SKM-1 (cell line): ENCODE data around the gene ST6GALNAC1.

Source experiments
- DNase-seq: peaks from one replicate; lab custom pipeline; 2025; ENCODE audit not compliant: unreplicated experiment; lab: John Stamatoyannopoulos, UW

Gene ST6GALNAC1, protein sequence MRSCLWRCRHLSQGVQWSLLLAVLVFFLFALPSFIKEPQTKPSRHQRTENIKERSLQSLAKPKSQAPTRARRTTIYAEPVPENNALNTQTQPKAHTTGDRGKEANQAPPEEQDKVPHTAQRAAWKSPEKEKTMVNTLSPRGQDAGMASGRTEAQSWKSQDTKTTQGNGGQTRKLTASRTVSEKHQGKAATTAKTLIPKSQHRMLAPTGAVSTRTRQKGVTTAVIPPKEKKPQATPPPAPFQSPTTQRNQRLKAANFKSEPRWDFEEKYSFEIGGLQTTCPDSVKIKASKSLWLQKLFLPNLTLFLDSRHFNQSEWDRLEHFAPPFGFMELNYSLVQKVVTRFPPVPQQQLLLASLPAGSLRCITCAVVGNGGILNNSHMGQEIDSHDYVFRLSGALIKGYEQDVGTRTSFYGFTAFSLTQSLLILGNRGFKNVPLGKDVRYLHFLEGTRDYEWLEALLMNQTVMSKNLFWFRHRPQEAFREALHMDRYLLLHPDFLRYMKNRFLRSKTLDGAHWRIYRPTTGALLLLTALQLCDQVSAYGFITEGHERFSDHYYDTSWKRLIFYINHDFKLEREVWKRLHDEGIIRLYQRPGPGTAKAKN

DNA sequence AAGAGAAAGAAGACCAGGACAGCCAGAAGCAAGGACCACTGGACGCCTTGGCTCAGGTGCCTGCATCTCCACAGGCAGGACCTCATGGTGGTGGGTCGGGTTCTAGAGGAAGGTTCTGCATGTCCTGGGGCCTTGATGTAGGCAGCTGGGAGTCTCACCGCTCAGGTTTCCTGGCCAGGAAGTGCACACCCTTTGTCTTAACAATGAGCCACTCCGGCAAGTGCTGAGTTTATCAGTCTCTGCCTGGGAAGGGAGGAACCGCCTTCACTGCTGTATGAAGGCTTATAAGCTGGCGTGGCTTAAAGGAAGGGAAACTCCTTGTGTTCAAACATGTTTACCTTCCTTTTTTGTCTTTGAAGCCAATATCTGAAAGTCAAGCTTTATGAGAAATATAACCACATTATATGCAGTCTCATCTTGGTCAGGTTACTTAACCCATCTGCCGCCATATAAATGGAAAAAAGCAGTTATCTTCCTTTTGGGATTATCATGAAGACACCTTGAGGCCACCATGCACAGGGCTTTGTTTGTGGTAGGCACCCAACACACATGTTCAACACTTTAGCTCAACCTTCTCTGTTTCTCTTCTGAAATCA, at the start of gene ST6GALNAC1:
Gene ST6GALNAC1 (minus strand): TSS at position 205 of the 596 bp plus-strand sequence. CDS start 119 bp downstream, at position 86.
- no peak for DNase-seq

DNA sequence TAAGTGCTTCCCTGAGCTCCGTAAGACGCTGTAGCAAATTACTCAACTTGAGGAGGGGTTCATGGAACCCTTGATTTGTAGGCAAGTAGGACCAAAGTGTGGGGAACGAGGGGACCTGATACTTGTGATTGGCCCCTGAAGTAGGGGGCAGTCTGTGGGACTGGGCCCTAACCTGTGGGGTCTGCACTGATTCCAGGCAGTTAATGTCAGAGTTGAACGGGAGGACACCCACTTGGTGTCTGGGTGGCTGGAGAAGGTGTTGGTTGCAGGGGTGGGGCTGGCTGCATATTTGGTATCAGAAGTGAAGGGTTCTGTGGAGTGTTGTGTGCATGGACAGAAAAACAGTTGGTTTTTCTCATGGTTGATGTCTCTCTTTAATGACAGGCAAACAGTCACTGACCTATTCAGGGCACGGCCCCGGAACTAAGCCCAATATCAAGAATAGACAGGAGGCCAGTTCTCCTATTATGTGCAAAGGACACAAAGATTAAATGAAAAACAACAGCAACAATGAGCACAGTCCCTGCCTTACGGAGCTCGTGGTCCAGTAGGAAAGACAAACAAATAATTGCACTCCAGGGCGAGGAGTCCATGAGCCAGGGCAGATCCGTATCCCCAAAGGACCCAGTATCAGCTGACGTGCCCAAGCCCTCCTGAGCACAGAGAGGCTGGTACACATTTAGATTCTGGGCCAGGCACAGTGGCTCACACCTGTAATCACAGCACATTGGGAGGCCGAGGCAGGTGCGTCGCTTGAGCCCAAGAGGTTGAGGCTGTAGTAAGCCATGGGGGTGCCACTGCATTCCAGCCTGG, 48.0 kb upstream of the ST6GALNAC1 start:
- no peak for DNase-seq

DNA sequence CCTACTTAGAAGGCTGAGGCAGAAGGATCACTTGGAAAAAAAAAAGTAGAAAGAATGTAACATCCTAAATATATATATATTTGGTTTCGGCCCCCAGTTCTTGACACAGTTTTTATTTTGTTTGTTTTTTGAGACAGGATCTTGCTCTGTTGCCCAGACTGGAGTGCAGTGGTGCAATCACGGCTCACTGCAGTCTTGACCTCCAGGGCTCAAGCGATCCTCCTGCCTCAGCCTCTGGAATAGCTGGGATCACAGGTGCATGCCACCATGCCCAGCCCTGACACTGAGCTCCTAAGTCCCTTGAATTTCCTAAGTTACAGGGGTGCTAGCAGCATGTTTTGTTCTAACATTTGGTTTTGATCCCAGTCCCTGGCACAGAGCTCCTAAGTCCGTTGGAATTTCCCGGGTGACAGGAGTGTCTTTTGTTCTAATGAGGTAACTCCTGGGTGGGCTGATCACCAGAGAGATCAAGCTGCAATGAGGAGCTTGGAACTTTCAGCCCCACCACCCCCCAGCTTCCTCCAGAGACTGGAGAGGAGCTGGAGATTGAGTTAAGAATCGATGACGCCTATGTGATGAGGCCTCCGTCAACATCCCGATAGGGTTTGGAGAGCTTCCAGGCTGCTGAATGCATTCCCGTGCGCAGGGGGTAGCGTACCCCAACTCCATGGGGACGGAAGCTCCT, 47.2 kb upstream of the ST6GALNAC1 start:
- DNase-seq: no peak

DNA sequence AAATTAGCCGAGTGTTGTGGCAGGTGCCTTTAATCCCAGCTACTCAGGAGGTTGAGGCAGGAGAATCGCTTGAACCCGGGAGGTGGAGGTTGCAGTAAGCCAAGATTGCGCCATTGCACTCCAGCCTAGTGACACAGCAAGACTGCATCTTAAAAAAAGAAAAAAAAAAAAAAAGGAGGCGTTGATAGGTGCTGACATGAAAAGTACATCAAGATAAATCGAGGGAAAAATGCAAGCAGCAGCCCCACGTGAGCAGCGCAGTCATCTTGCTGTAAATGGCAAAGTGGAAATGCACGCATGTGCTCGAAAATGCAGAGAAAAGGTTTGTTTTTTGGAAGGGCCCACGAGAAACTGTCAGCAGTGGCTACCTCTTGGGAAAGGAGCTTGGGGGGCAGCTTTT, 46.3 kb upstream of the ST6GALNAC1 start:
- DNase-seq: no peak

DNA sequence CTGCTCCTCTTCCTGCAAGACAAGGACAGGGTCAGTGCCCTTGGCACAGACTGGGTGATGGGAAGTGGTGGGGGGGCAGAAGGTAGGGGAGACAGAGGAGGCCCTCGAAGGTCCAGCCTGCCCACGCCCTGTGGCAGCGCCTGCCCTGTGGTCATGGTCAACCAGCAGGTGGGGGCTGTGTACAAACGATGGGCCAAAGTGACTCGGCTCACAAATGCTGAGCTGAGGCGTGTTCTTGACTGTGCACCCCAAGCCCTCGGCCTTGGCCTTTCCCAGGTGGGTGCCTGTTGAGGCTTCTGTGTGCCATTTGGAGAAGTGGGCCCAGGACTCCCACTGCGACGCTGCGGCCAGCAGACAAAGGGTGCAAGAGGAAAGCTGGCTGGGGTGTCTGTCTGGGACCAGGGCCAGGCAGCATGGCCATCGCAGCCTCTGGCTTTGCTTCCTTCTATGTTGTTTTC, 44.6 kb upstream of the ST6GALNAC1 start:
- DNase-seq: no peak

DNA sequence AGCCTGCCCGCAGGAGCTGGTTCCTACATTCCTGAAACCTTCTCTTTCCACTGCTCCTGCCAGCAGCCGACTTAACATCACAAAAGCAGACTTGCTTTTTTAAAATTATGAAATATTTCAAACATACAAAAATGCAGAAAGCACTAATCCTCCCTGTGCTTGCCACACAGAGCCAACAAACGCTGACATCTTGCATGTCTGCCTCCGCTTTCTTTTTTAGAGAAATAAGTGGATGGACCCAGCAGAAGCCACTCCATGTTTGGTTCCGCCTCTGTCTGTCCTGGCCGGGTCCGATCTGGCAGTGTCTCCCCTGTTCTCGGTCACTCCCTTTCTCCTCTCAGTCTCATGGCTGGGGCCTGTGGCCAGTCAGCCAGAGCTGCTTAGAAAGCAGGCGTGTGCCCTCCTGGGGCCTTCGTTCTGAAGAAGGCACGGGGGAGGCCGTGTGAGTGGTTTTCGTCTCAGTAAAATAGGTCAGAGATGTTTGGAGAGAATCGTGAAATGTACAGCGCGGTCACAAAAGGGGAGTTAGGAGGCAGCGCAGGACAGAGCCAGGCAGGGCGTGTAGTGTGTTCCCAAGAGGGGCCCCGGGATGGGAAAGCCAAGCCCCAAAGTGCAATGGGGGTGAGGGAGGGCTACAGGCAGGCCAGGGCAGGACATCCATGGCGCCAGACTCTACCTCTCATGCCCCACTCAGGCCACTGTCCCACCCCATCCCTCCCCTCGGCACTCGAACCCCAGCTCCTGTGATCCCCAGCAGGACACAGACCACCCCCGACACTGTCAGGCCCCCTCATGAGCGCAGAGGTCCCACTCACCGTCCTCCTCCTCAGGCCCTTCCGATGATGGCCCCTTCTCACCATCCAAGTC, 44.0 kb upstream of the ST6GALNAC1 start:
- DNase-seq: no peak

DNA sequence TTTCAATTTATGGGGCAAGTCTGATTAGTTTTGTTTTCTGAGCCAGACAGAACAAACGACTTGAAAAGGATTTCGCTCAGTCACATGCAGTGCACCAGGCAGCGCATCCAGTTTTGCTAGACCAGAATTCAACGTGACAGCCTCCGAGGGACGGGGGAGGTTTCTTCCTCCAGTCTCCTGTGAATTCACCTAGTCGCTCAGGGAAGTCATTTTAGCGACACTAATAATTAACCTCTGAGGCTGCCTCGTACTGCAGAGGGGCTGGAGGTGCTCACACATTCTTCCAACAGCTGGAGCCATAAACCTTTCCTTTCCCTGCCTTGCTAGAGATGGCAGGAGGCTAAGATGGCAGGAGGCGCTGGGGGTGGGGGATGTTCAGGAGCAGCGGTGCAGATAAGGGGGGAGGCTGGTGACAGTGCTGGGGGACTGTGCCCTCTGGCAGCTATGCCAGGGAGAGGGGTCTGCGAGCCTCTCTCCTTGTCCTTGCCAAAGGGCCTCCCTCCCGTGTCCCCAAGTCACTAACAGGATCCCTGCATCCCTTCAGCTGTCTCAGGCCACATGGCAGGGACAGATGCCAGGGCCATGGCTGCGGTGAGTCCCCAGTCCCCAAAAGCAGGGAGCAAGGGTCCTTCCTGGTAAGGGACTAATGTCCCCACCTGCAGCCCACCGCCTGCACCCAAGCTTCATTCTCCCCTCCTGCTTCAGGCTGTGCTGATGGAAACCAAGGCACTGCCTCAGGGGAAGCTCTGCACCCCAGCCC, 43.2 kb upstream of the ST6GALNAC1 start:
- DNase-seq: no peak

DNA sequence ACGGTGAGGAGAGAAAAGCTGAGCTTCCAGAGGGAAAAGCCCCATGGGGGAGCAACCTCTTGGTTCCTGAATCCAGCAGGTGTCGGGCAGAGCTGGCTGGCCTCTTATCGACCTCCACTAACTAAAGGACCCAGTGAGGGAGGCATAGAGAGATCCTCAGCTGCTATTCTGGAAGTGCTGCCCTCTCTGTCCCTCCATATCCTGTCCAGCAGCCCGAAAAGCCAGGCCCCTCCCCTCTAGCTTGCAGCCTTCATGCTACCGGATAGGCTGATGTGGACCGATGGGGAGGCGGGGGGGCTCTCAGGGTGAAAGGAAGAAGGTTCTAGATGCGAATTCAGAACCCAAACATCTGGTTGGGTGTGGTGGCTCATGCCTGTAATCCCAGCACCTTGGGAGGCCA, 42.3 kb upstream of the ST6GALNAC1 start:
- DNase-seq: no peak

DNA sequence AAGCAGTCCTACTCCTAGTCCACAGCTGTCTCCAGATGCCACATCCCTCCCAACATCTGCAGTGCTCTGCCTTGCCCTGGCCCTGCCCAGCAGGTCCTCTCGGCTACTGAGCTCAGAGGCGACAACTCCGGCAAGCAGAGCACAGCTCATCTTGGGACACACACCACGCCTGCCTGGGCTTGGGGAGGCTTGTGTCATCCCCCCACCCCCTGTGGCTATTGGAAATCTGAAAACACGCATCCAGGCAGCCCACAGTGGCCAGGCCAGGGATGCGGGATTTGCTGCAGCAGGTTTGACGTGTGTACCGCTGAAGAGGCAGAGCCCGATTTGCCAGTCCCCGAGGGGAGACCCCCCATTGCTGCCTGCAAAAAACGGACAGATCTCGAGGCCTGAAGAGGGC, 41.8 kb upstream of the ST6GALNAC1 start:
- no peak for DNase-seq

DNA sequence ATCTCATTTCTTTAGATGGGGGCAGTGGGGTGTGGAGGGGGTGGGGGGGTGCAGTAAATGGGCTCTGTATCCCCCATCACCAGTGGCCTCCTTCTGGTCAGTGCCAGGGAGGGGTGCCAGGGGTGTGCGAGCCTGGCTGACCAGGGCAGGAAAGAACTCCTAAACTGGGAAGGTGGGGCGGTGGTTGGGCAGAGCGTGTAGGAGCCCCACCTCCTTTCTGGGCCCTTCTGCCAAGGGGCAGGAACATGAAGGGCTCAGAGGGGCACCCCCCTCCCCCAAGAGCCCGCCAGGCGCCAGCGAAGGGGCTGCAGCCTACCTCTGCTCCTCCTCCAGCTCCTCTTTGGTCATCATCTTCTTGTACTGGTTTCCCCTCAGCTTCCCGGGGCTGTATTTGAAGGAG, 41.2 kb upstream of the ST6GALNAC1 start:
- no peak for DNase-seq

DNA sequence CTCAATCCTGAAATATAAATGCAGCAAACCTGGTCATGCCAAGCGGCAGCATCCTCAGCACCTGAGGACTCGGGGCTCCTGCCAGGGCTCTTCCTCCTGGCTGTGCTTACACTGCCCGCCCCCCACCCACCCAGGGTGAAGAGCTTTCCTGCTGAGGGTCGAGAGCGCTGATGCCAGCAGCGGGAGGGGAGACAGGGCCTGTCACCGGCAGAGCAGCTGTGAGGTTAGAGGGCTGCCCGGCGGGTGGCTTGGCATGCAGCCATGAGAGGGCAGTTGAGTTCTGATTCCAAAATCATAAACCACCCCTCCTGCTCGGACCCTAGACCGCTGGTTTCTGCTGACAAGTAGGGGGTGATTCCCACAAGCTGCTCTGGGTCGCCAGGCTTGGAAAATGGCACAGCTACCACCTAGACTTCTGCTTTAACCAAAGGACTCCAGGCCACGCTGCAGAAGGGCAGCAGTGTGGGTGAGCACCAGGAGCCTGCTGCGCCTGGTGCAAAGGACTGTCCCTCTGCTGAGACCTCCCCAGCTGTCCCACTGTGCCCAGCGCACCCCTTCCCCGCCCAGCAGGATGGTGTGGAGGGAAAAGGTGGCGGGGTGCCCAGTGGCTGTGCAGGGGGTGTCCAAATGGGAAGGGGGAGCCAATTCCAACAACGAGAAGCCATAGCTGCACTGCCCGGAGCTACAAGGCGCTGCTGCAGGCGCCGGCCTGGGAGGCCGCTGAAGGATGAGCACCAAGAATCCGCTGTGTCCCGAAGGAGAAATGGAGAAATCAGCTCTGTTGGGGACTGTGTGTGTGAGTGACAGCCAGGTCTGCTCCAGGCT, 40.6 kb upstream of the ST6GALNAC1 start:
- no peak for DNase-seq

DNA sequence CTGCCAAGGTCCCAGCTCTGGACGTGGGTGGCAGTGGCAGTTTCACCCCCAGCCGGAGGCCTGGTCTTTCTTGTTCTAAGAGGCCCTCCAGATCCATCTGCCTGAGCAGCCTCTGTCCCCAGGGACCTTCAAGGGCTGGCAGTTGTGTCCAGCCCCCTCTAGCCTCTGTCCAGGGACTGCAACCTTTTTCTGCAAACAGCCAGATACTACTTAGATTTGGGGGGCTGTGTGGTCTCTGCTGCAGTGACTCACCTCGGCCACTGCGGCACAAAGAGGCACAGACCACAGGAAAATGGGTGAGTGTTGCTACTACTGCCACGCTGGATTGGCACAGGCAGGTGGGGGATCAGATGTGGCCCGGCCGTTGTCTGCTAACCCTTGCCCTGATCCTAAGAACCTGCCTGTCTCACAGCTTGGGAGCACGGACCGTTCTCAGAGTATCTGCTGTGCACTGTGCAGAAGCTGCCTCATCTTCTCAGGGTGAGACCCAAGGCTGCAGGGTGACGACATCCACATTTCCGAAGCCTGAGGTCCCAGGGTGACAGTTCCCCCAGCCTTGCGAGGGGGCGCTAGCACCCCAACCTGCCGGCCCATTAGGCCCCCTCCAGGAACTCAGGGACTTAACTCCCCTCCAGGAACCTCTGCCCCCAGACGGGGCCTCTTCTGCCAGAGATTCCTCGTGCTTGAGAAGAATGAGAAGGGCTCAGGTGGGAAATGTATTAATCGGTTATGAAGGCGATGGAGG, 39.6 kb upstream of the ST6GALNAC1 start:
- no peak for DNase-seq

DNA sequence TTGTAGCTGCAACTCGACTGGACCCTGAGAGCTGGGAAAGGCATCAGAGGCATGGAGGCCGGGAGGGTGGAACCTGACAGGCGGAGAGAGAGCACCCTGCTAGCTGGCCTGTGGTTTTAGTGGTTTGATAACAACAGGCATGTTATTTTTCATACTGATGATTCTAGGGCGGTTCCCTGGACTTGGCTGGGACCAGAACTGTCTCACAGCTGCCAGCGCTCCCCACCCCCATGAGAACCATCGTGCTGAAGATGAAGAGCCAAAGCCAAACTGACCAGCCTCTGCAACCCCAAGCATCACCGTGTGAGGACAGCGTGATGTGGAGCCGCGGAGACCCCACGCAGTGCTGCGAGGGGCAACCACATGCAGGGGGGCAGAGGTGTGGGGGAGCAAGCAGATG, 38.7 kb upstream of the ST6GALNAC1 start:
- DNase-seq: no peak

DNA sequence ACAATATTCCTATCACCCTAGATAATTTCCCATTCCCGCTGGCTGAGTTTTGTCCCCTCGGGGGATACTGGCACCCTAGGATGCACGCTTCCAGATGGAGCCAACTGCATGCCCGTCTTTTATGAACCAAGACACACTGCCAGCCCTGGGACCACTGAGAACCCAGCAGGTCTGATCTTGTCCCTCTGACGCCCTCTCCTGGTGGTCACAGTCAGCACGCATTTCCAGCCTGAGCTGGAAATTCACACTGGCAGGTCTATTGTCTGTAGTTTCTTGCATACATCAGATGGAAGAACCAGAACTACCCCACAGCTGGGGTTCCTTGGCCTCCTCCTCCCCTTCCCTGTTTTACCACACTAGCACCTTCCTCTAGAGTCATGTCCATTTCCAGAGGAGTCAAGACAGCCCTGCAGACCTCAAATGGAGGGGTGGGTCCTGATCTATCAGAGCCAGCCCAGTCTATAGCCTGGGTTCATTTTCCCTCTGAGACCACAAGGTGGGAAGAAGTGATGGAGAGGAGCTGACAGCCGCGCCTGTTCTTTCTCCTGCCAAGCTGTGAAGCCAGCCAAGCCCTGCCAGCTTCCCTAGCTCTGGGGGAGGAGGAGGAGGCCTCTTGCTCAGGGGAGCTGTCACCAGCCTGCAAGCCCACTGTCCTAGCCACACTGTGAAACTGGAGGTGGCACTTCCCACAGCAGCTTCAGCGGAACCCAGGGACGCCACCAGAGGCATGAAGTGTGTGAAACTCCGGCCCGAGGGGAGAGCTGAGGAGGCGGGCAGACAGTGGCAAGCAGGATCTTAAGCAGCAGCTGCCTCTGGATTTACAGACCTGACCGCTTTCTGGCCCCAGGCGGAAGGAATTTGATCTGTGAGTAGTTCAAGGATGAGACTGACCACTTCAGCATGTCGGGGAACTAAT, 37.9 kb upstream of the ST6GALNAC1 start:
- DNase-seq: peak; percentile 50

DNA sequence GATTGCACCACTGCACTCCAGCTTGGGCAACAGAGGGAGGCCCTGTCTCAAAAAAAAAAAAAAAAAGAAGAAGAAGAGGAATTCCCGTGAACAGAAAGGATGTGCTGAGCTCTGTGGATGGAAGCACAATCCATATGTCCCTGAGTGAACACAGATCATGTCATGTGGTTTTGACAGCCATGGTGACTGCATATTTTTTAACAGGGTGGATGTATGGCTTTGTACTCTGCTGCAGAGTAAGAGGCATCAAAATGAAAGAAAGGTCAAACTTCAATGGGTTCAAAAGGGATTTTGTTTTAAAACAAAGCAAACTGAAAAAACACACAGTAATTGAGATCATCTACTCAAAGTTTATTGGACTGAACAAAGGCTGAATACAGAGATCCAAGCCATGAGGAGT, 35.7 kb upstream of the ST6GALNAC1 start:
- DNase-seq: no peak

DNA sequence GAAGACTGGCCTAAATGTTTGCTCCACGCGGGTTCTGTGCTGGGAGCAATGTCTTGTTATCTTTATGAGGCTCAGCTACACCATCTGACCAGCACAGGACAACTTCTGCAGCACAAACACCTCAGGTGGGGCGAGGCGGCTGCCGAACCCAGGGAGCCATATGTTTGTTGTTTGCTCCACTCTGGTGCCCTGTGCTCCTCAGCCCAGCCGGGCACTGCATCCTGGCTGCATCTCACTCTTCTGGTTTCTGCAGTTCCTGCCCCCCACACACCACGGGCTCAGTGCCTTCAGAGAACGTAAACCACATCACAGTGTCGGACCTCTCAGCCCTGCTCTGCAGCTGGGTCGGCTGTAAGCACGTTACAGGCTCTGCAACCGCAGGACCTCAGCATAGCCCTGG, 34.8 kb upstream of the ST6GALNAC1 start:
- no peak for DNase-seq

DNA sequence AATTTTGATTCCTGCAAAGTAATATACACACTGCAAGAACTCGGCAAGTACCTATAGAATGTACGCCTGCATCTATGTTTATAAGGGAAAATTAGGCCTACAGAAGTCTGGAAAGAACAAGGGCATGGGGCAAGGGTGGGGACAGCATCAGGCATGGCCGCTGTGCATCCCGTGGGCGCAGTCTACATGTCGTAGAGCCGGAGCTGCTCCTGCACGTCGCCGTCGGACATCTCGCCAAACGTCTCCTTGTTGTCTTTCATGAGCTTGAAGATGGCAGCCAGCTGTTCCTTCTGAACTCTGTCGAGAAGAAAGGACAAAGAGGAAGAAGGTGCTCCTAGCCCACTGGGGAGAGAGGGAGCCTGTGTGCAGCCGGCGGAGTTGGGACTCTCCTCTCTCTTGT, 33.8 kb upstream of the ST6GALNAC1 start:
- DNase-seq: no peak
